Measurements from ENCODE around the gene LRRC34. TPM values are rescaled to one million over a fixed set of nuclear protein-coding genes. Genes with fewer than 3 reads are reported as not detected.

The LRRC34 gene
- total RNA-seq, 1 experiment from 2014 or later = not detected

- 0 out of 2 replicates have a peak within 1 kb of the TSS, but pooled peaks have one; percentile 17 for H3K27ac ChIP-seq
- H3K9me3 ChIP-seq (replicated peaks) = peaks cover 3% of the 10 kb centered on the region
- H3K36me3 ChIP-seq = peaks cover 14% of the 10 kb centered on the region
- DNase-seq (ENCODE audit: low read depth in 1 of 2, low spot score in 2 of 2) = peak; percentile 59 to 62
- peak within 1 kb of the TSS; percentile 44 for H3K4me3 ChIP-seq
- H3K4me1 ChIP-seq (replicated peaks) = peaks cover 6% of the 10 kb centered on the region
- no peaks in the 10 kb centered on the region for H3K27me3 ChIP-seq (replicated peaks)
These were observed 43.2 kb downstream of the LRRC34 start, which contains the start of gene ACTRT3 for GRCh38 chr3:169769287-169770181. Gene ACTRT3, minus strand, starts transcription at chr3:169769561. Its CDS starts 41 bp downstream, at chr3:169769520.

GRCh38 chr3:169764882-169765612 is 47.7 kb downstream of the LRRC34 start, which contains the start of gene TERC:
Gene TERC, minus strand, starts transcription at chr3:169765060.
- Histone ChIP-seq H3K27ac (peak within 1 kb of the TSS; percentile 80), H3K27me3 (replicated peaks) (no peaks in the 10 kb centered on the region), H3K4me1 (replicated peaks) (no peaks in the 10 kb centered on the region), H3K36me3 (no peaks in the 10 kb centered on the region), H3K9me3 (replicated peaks) (peaks cover 7% of the 10 kb centered on the region), H3K4me3 (peak within 1 kb of the TSS; percentile 61)
- peak; percentile 66 to 85 for DNase-seq (ENCODE audit: low read depth in 1 of 2, low spot score in 2 of 2)

- Histone ChIP-seq H3K9me3 (replicated peaks) (peaks cover 9% of the 10 kb centered on the region), H3K4me1 (replicated peaks) (no peaks in the 10 kb centered on the region), H3K27me3 (replicated peaks) (no peaks in the 10 kb centered on the region), H3K36me3 (no peaks in the 10 kb centered on the region), H3K27ac (peak overlapping the region; percentile 80), H3K4me3 (peak overlapping the region; percentile 61)
- no peak for DNase-seq (ENCODE audit: low read depth in 1 of 2, low spot score in 2 of 2)
These were observed 48.3 kb downstream of the LRRC34 start for GRCh38 chr3:169764312-169764881.

GRCh38 chr3:169760479-169760878 is 52.2 kb downstream of the LRRC34 start:
- no peak overlapping the region for H3K27ac ChIP-seq
- no peak overlapping the region for H3K4me3 ChIP-seq
- no peak for DNase-seq (ENCODE audit: low read depth in 1 of 2, low spot score in 2 of 2)
- H3K27me3 ChIP-seq (replicated peaks) = no peaks in the 10 kb centered on the region
- H3K36me3 ChIP-seq = no peaks in the 10 kb centered on the region
- no peaks in the 10 kb centered on the region for H3K4me1 ChIP-seq (replicated peaks)
- H3K9me3 ChIP-seq (replicated peaks) = peaks cover 9% of the 10 kb centered on the region

- no peak overlapping the region for H3K27ac ChIP-seq
- no peak for DNase-seq (ENCODE audit: low read depth in 1 of 2, low spot score in 2 of 2)
- no peak overlapping the region for H3K4me3 ChIP-seq
These were observed 53.4 kb downstream of the LRRC34 start for GRCh38 chr3:169759256-169759655.

GRCh38 chr3:169758359-169758994 is 54.2 kb downstream of the LRRC34 start:
- DNase-seq (ENCODE audit: low read depth in 1 of 2, low spot score in 2 of 2) = no peak

More at GRCh38 chr3:169759256-169759655, 53.4 kb downstream of the LRRC34 start:
- Histone ChIP-seq H3K9me3 (replicated peaks) (peaks cover 4% of the 10 kb centered on the region; the same call in 1 of the 2 replicates), H3K4me1 (replicated peaks) (no peaks in the 10 kb centered on the region), H3K36me3 (no peaks in the 10 kb centered on the region), H3K27me3 (replicated peaks) (no peaks in the 10 kb centered on the region)

GRCh38 chr3:169755488-169755887 is 57.2 kb downstream of the LRRC34 start:
- H3K36me3 ChIP-seq = no peaks in the 10 kb centered on the region
- H3K27ac ChIP-seq = no peak overlapping the region
- H3K4me3 ChIP-seq = no peak overlapping the region
- peaks cover 4% of the 10 kb centered on the region; the same call in 1 of the 2 replicates for H3K9me3 ChIP-seq (replicated peaks)
- H3K27me3 ChIP-seq (replicated peaks) = no peaks in the 10 kb centered on the region
- no peaks in the 10 kb centered on the region for H3K4me1 ChIP-seq (replicated peaks)
- no peak for DNase-seq (ENCODE audit: low read depth in 1 of 2, low spot score in 2 of 2)

More at GRCh38 chr3:169758359-169758994, 54.2 kb downstream of the LRRC34 start:
- no peaks in the 10 kb centered on the region for H3K36me3 ChIP-seq
- no peak overlapping the region for H3K27ac ChIP-seq
- H3K9me3 ChIP-seq (replicated peaks) = peaks cover 4% of the 10 kb centered on the region; the same call in 1 of the 2 replicates
- no peaks in the 10 kb centered on the region for H3K27me3 ChIP-seq (replicated peaks)
- no peak overlapping the region for H3K4me3 ChIP-seq
- H3K4me1 ChIP-seq (replicated peaks) = no peaks in the 10 kb centered on the region

GRCh38 chr3:169754711-169755110 is 58.0 kb downstream of the LRRC34 start:
- no peaks in the 10 kb centered on the region for H3K9me3 ChIP-seq (replicated peaks)
- H3K4me1 ChIP-seq (replicated peaks) = no peaks in the 10 kb centered on the region
- no peaks in the 10 kb centered on the region for H3K27me3 ChIP-seq (replicated peaks)
- DNase-seq (ENCODE audit: low read depth in 1 of 2, low spot score in 2 of 2) = no peak
- no peak overlapping the region for H3K27ac ChIP-seq
- H3K36me3 ChIP-seq = no peaks in the 10 kb centered on the region
- no peak overlapping the region for H3K4me3 ChIP-seq

GRCh38 chr3:169751875-169752274 is 60.8 kb downstream of the LRRC34 start:
- no peak overlapping the region for H3K27ac ChIP-seq
- H3K9me3 ChIP-seq (replicated peaks) = no peaks in the 10 kb centered on the region

GRCh38 chr3:169750665-169751064 is 62.0 kb downstream of the LRRC34 start:
- no peak for DNase-seq (ENCODE audit: low read depth in 1 of 2, low spot score in 2 of 2)
- Histone ChIP-seq H3K36me3 (no peaks in the 10 kb centered on the region), H3K4me1 (replicated peaks) (no peaks in the 10 kb centered on the region), H3K27ac (no peak overlapping the region), H3K4me3 (no peak overlapping the region), H3K9me3 (replicated peaks) (no peaks in the 10 kb centered on the region), H3K27me3 (replicated peaks) (no peaks in the 10 kb centered on the region)

More at GRCh38 chr3:169751875-169752274, 60.8 kb downstream of the LRRC34 start:
- Histone ChIP-seq H3K36me3 (no peaks in the 10 kb centered on the region), H3K27me3 (replicated peaks) (no peaks in the 10 kb centered on the region), H3K4me3 (no peak overlapping the region), H3K4me1 (replicated peaks) (no peaks in the 10 kb centered on the region)
- no peak for DNase-seq (ENCODE audit: low read depth in 1 of 2, low spot score in 2 of 2)

- no peaks in the 10 kb centered on the region for H3K4me1 ChIP-seq (replicated peaks)
- no peaks in the 10 kb centered on the region for H3K36me3 ChIP-seq
- no peak for DNase-seq (ENCODE audit: low read depth in 1 of 2, low spot score in 2 of 2)
These were observed 64.0 kb downstream of the LRRC34 start for GRCh38 chr3:169748670-169749069.

GRCh38 chr3:169746924-169747323 is 65.8 kb downstream of the LRRC34 start:
- Histone ChIP-seq H3K36me3 (no peaks in the 10 kb centered on the region), H3K9me3 (replicated peaks) (no peaks in the 10 kb centered on the region), H3K4me3 (no peak overlapping the region), H3K27me3 (replicated peaks) (no peaks in the 10 kb centered on the region; the same call in 1 of the 2 replicates), H3K27ac (no peak overlapping the region), H3K4me1 (replicated peaks) (no peaks in the 10 kb centered on the region)
- no peak for DNase-seq (ENCODE audit: low read depth in 1 of 2, low spot score in 2 of 2)

More at GRCh38 chr3:169748670-169749069, 64.0 kb downstream of the LRRC34 start:
- no peaks in the 10 kb centered on the region for H3K9me3 ChIP-seq (replicated peaks)
- no peak overlapping the region for H3K4me3 ChIP-seq
- no peak overlapping the region for H3K27ac ChIP-seq
- no peaks in the 10 kb centered on the region; the same call in 1 of the 2 replicates for H3K27me3 ChIP-seq (replicated peaks)

Data from SJSA1 (cell line).